ENCODE measurements around the gene CELF4.
A peak's percentile ranks its signal among the peaks of the same experiment; 100 is the strongest.

CELF4 gene

GRCh38 chr18:37533647-37534584 is 31.7 kb downstream of the CELF4 start:
- Histone ChIP-seq H3K36me3 (ENCODE audit: insufficient read depth, low read length) (no peaks in the 10 kb centered on the region), H3K9me3 (ENCODE audit: control insufficient read depth, insufficient read depth, low read length) (no peaks in the 10 kb centered on the region), H3K9ac (ENCODE audit: low read depth, low read length) (no peak overlapping the region), H3K4me1 (ENCODE audit: insufficient read depth, low read length) (0 out of 2 replicates have a peak, but pooled peaks cover 8% of the 10 kb centered on the region)

DNA sequence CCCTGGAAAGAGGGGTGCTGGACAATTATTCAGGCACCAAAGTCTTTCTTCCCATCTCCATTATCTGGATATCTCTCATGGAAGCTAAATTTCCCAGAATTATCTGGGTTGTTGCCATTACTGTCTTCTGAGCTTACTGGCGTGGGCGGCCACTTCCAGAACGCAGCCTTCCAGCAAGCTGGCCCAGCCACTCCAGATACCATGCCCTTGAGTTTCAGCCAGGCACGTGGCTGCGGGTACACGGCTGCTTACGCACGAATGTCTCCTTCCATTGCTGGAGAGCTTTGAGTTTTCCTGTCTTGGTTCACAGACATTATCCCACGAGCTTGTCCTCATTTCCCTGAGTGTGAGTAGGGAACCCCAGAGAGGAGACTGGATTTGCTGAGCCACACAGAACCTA is 32.7 kb downstream of the CELF4 start:
- 0 out of 2 replicates have a peak, but pooled peaks cover 5% of the 10 kb centered on the region for H3K4me1 ChIP-seq (ENCODE audit: insufficient read depth, low read length)
- H3K9me3 ChIP-seq (ENCODE audit: control insufficient read depth, insufficient read depth, low read length): no peaks in the 10 kb centered on the region
- H3K36me3 ChIP-seq (ENCODE audit: insufficient read depth, low read length): no peaks in the 10 kb centered on the region
- no peak overlapping the region for H3K9ac ChIP-seq (ENCODE audit: low read depth, low read length)

- Histone ChIP-seq H3K4me1 (ENCODE audit: insufficient read depth, low read length) (peaks cover 18% of the 10 kb centered on the region), H3K9me3 (ENCODE audit: control insufficient read depth, insufficient read depth, low read length) (no peaks in the 10 kb centered on the region), H3K9ac (ENCODE audit: low read depth, low read length) (no peak overlapping the region), H3K36me3 (ENCODE audit: insufficient read depth, low read length) (no peaks in the 10 kb centered on the region)
Observed at GRCh38 chr18:37529863-37530262, 35.7 kb downstream of the CELF4 start.

DNA sequence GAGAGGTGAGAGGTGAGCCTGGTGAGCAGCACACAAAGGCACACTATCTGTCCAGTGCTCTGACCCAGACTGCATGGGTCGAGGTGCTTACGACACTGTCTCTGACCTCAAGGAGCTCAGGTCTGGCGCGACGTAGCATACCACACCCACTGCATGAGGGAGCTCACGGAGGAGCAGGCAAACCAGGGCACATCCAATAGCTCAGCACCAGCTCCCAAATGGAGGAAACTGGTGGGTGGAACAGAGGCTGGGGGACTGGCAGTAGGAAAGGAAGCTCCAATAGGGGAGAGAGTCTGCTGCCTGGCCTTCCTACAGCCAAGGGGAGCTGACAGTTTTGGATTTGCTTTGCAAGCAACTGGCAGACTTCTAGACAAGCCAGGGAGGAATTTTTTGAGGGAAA is 36.3 kb downstream of the CELF4 start:
- no peaks in the 10 kb centered on the region for H3K36me3 ChIP-seq (ENCODE audit: insufficient read depth, low read length)
- H3K9me3 ChIP-seq (ENCODE audit: control insufficient read depth, insufficient read depth, low read length): no peaks in the 10 kb centered on the region
- H3K9ac ChIP-seq (ENCODE audit: low read depth, low read length): no peak overlapping the region
- H3K4me1 ChIP-seq (ENCODE audit: insufficient read depth, low read length): peaks cover 13% of the 10 kb centered on the region

- Histone ChIP-seq H3K9me3 (ENCODE audit: control insufficient read depth, insufficient read depth, low read length) (no peaks in the 10 kb centered on the region), H3K36me3 (ENCODE audit: insufficient read depth, low read length) (no peaks in the 10 kb centered on the region), H3K4me1 (ENCODE audit: insufficient read depth, low read length) (peaks cover 13% of the 10 kb centered on the region), H3K9ac (ENCODE audit: low read depth, low read length) (no peak overlapping the region)
Observed at GRCh38 chr18:37527395-37527794, 38.2 kb downstream of the CELF4 start.

- no peaks in the 10 kb centered on the region for H3K9me3 ChIP-seq (ENCODE audit: control insufficient read depth, insufficient read depth, low read length)
Observed at GRCh38 chr18:37525262-37525585, 40.4 kb downstream of the CELF4 start.

DNA sequence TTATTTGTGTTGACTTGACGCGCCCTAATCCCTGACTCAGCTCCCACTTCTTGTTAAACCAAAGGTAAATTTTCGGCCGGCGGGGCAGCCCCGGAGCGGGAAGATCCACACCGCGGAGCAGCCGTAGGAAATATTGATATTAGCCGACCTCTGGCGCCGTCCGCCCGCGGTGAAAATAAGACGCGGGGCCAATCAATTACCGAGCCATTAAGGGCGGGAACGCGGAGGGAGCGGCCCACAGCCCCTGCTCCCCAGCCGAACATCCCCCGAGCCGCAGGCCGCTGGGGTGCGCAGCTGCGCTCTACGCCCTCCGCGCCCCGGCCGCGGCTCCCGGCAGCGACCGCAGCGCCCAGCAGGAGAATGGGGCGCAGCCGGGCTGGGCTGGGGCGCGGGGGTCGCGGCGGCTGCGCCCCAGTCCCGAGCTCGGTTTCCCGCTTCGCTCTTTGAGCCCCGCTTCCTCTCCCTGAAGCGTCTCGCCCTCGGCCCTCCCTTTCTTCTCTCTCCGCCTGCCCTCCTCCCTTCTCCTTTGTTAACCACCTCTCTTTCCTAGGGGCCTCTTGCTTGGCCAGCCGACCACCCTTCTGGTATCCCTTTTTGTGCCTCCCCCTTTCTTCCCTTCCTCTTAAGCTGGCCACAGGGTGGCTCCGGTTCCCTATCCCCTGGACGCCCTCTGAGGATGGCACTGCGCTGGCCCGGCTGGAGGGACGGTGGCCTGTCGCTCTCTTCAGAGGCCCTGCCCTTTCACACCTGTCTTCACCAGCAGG is 40.9 kb downstream of the CELF4 start:
- peak overlapping the region; percentile 60 for H3K9ac ChIP-seq (ENCODE audit: low read depth, low read length)
- H3K4me1 ChIP-seq (ENCODE audit: insufficient read depth, low read length): peaks cover 13% of the 10 kb centered on the region

More at GRCh38 chr18:37525262-37525585, 40.4 kb downstream of the CELF4 start:
- no peaks in the 10 kb centered on the region for H3K36me3 ChIP-seq (ENCODE audit: insufficient read depth, low read length)
- H3K4me1 ChIP-seq (ENCODE audit: insufficient read depth, low read length): peaks cover 13% of the 10 kb centered on the region
- H3K9ac ChIP-seq (ENCODE audit: low read depth, low read length): peak overlapping the region; percentile 60; the same call in 1 of the 2 replicates

DNA sequence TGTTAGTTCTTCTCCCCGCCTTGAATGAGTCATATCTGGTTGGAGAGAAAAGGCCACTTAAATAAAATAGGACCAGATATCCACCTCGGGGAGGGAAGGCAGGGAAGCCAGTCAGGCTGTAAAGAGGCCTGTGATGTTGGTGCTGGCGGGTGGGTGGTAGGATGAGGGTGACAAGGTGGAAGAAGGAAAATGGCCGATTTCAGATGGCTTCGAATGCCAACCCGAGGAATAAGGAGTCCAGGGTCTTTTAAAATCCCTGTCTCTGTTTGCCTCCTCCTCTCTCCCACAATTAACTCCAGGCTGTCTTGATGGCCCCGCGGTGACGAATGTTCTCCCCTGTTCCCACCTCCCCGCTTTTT is 41.5 kb downstream of the CELF4 start:
- no peaks in the 10 kb centered on the region for H3K9me3 ChIP-seq (ENCODE audit: control insufficient read depth, insufficient read depth, low read length)
- H3K9ac ChIP-seq (ENCODE audit: low read depth, low read length): peak overlapping the region; percentile 60; the same call in 1 of the 2 replicates
- H3K36me3 ChIP-seq (ENCODE audit: insufficient read depth, low read length): no peaks in the 10 kb centered on the region
- peaks cover 13% of the 10 kb centered on the region for H3K4me1 ChIP-seq (ENCODE audit: insufficient read depth, low read length)

More for the DNA sequence above, 40.9 kb downstream of the CELF4 start:
- Histone ChIP-seq H3K36me3 (ENCODE audit: insufficient read depth, low read length) (no peaks in the 10 kb centered on the region), H3K9me3 (ENCODE audit: control insufficient read depth, insufficient read depth, low read length) (no peaks in the 10 kb centered on the region)

GRCh38 chr18:37521510-37522465 is 43.8 kb downstream of the CELF4 start:
- Histone ChIP-seq H3K4me1 (ENCODE audit: insufficient read depth, low read length) (peaks cover 13% of the 10 kb centered on the region), H3K9ac (ENCODE audit: low read depth, low read length) (no peak overlapping the region), H3K36me3 (ENCODE audit: insufficient read depth, low read length) (no peaks in the 10 kb centered on the region), H3K9me3 (ENCODE audit: control insufficient read depth, insufficient read depth, low read length) (no peaks in the 10 kb centered on the region)

- H3K4me1 ChIP-seq (ENCODE audit: insufficient read depth, low read length): peaks cover 5% of the 10 kb centered on the region; the same call in 1 of the 2 replicates
- H3K9me3 ChIP-seq (ENCODE audit: control insufficient read depth, insufficient read depth, low read length): no peaks in the 10 kb centered on the region
- no peaks in the 10 kb centered on the region for H3K36me3 ChIP-seq (ENCODE audit: insufficient read depth, low read length)
- no peak overlapping the region for H3K9ac ChIP-seq (ENCODE audit: low read depth, low read length)
Observed at GRCh38 chr18:37520508-37520907, 45.1 kb downstream of the CELF4 start.

GRCh38 chr18:37519510-37520135 is 46.0 kb downstream of the CELF4 start:
- Histone ChIP-seq H3K4me1 (ENCODE audit: insufficient read depth, low read length) (no peaks in the 10 kb centered on the region), H3K36me3 (ENCODE audit: insufficient read depth, low read length) (no peaks in the 10 kb centered on the region), H3K9me3 (ENCODE audit: control insufficient read depth, insufficient read depth, low read length) (no peaks in the 10 kb centered on the region), H3K9ac (ENCODE audit: low read depth, low read length) (no peak overlapping the region)

DNA sequence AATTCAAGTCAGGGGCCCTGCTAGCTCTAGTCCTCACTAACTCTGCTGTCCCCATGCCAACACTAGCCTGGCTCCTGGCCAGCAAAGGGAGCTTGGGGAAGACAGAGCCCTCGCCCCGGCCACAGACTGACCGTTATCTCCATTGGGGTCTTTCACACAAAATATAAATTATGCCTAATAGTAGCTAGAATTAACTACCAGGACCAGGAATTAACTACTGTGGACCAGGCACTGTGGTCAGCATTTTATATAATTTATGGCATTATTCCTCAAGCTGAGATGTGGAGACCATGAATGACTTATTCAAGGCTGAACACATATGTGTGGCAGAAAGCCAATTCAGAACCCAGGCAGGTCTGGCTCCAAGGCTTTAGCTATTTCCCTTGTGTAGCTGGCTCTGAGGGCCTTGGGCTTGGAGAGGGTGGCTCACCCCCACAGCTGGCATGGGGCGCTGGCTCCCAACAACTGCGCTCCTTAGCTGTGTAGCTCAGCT is 49.2 kb downstream of the CELF4 start:
- H3K36me3 ChIP-seq (ENCODE audit: insufficient read depth, low read length): no peaks in the 10 kb centered on the region
- no peaks in the 10 kb centered on the region for H3K4me1 ChIP-seq (ENCODE audit: insufficient read depth, low read length)
- H3K9ac ChIP-seq (ENCODE audit: low read depth, low read length): no peak overlapping the region
- no peaks in the 10 kb centered on the region for H3K9me3 ChIP-seq (ENCODE audit: control insufficient read depth, insufficient read depth, low read length)

GRCh38 chr18:37514953-37515352 is 50.6 kb downstream of the CELF4 start:
- Histone ChIP-seq H3K36me3 (ENCODE audit: insufficient read depth, low read length) (no peaks in the 10 kb centered on the region), H3K9ac (ENCODE audit: low read depth, low read length) (no peak overlapping the region), H3K9me3 (ENCODE audit: control insufficient read depth, insufficient read depth, low read length) (no peaks in the 10 kb centered on the region; the same call in 1 of the 2 replicates), H3K4me1 (ENCODE audit: insufficient read depth, low read length) (no peaks in the 10 kb centered on the region)
